IMR-90 (cell line): ENCODE measurements around the gene MUC20. TPM values are rescaled to one million over a fixed set of nuclear protein-coding genes. Genes with fewer than 3 reads are reported as not detected.
"Not testable (repeated sequence)": the region's sequence is repeated elsewhere in the genome, so short reads cannot be mapped to it uniquely, and the experiment has no call there.

Experiments
- ATAC-seq: fragments of 200-7000 bp; cut with Tn5 transposase; 2 replicates; pipeline ENCODE4 v1.9.1; 2020; ENCODE audit warnings: low read depth, mild to moderate bottlenecking, moderate library complexity
- BruUV-seq: library from RNA; stranded (reverse); fragments of 400-500 nt; replicated peaks from 2 replicates; lab custom pipeline; 2021; lab: Mats Ljungman, UMichigan
- CTCF ChIA-PET: fragments of 300-600 bp; formaldehyde crosslinking; extraction: SDS; loops from one replicate; lab custom pipeline; 2021; ENCODE audit warnings: antibody characterized with exemption; lab: Yijun Ruan, JAX
- POLR2A ChIA-PET: fragments of 300-600 bp; sonication (Branson Sonifier 250); formaldehyde crosslinking; loops from one replicate; lab custom pipeline; 2022; ENCODE audit warnings: antibody characterized with exemption; ENCODE audit not compliant: unreplicated experiment; lab: Charles Lee
- DNase-seq: peaks from one replicate; pipeline ENCODE4 v3.0.0; 2013
- H2AFZ ChIP-seq: replicated peaks from 2 replicates; pipeline ENCODE3; 2013; ENCODE audit warnings: low read length, mild to moderate bottlenecking; ENCODE audit not compliant: poor library complexity
- H2AK5ac ChIP-seq: 2 replicates; pipeline ENCODE4 v1.6.1; 2013; ENCODE audit warnings: low read depth, low read length, inconsistent platforms
- H2AK9ac ChIP-seq: replicated peaks from 2 replicates; pipeline ENCODE3; 2013; ENCODE audit warnings: mild to moderate bottlenecking, low read depth, low read length, moderate library complexity; ENCODE audit not compliant: poor library complexity
- H2BK120ac ChIP-seq: 2 replicates; pipeline ENCODE4 v1.6.1; 2013; ENCODE audit warnings: low read depth, low read length, inconsistent platforms
- H2BK15ac ChIP-seq: 3 replicates; pipeline ENCODE4 v1.6.1; 2013; ENCODE audit warnings: low read depth, low read length, inconsistent platforms
- H2BK20ac ChIP-seq: 2 replicates; pipeline ENCODE4 v1.6.1; 2013; ENCODE audit warnings: low read depth, mild to moderate bottlenecking, inconsistent platforms, low read length, moderate library complexity
- H2BK5ac ChIP-seq: 2 replicates; pipeline ENCODE4 v1.6.1; 2013; ENCODE audit warnings: mild to moderate bottlenecking, low read depth, low read length, inconsistent platforms; ENCODE audit not compliant: poor library complexity, severe bottlenecking
- H3K14ac ChIP-seq: replicated peaks from 2 replicates; pipeline ENCODE4 v1.6.1; 2013; ENCODE audit warnings: low read depth, low read length, inconsistent platforms
- H3K18ac ChIP-seq: 2 replicates; pipeline ENCODE4 v1.6.1; 2013; ENCODE audit warnings: low read depth, low read length, control low read depth
- H3K23ac ChIP-seq: 2 replicates; pipeline ENCODE4 v1.6.1; 2013; ENCODE audit warnings: low read depth, low read length, inconsistent platforms
- H3K27ac ChIP-seq: 2 replicates; pipeline ENCODE4 v1.5.1; 2013; ENCODE audit warnings: mild to moderate bottlenecking, control low read depth, low read length; ENCODE audit not compliant: insufficient read depth
- H3K27me3 ChIP-seq: 2 replicates; pipeline ENCODE4 v1.6.1; 2013; ENCODE audit warnings: low read length; ENCODE audit not compliant: control insufficient read depth, insufficient read depth
- H3K36me3 ChIP-seq: 2 replicates; pipeline ENCODE4 v1.6.1; 2013; ENCODE audit warnings: low read length, mixed read lengths; ENCODE audit not compliant: control insufficient read depth, insufficient read depth
- H3K4ac ChIP-seq: 2 replicates; pipeline ENCODE4 v1.6.1; 2013; ENCODE audit warnings: low read depth, low read length, inconsistent platforms
- H3K4me1 ChIP-seq: 2 replicates; pipeline ENCODE4 v1.6.1; 2013; ENCODE audit warnings: low read length, mixed read lengths; ENCODE audit not compliant: control insufficient read depth, insufficient read depth
- H3K4me2 ChIP-seq: 2 replicates; pipeline ENCODE4 v1.6.1; 2013; ENCODE audit warnings: low read depth, mild to moderate bottlenecking, control low read depth, low read length, moderate library complexity
- H3K4me3 ChIP-seq: 2 replicates; pipeline ENCODE4 v1.5.1; 2013; ENCODE audit warnings: low read depth, mild to moderate bottlenecking, control low read depth, low read length, moderate library complexity; ENCODE audit not compliant: insufficient read depth
- H3K56ac ChIP-seq: 2 replicates; pipeline ENCODE4 v1.6.1; 2013; ENCODE audit warnings: low read length, inconsistent platforms; ENCODE audit not compliant: insufficient read depth; ENCODE audit errors: extremely low read depth
- H3K79me1 ChIP-seq, 2 experiments: 2 replicates each; pipeline ENCODE4 v1.6.1; 2013; ENCODE audit warnings: low read length in 2 of 2, inconsistent platforms in 1 of 2, low read depth in 1 of 2
- H3K9ac ChIP-seq: 2 replicates; pipeline ENCODE4 v1.6.1; 2013; ENCODE audit warnings: low read depth, low read length, control low read depth
- H3K9me1 ChIP-seq: 2 replicates; pipeline ENCODE4 v1.6.1; 2013; ENCODE audit warnings: low read length, inconsistent platforms; ENCODE audit not compliant: insufficient read depth
- H3K9me3 ChIP-seq: 2 replicates; pipeline ENCODE4 v1.6.1; 2013; ENCODE audit warnings: low read length; ENCODE audit not compliant: control insufficient read depth, insufficient read depth
- H4K20me1 ChIP-seq: 2 replicates; pipeline ENCODE4 v1.6.1; 2013; ENCODE audit warnings: low read length, inconsistent platforms; ENCODE audit not compliant: insufficient read depth
- H4K5ac ChIP-seq: 2 replicates; pipeline ENCODE4 v1.6.1; 2013; ENCODE audit warnings: mild to moderate bottlenecking, low read depth, low read length, control low read depth
- H4K8ac ChIP-seq, 2 experiments: 2 replicates each; pipeline ENCODE4 v1.6.1; 2013; ENCODE audit warnings: low read depth in 2 of 2, low read length in 2 of 2, control low read depth in 1 of 2, inconsistent platforms in 1 of 2
- H4K91ac ChIP-seq: 2 replicates; pipeline ENCODE4 v1.6.1; 2013; ENCODE audit warnings: low read depth, low read length, inconsistent platforms; ENCODE audit not compliant: insufficient read depth
- WGBS, 2 experiments: methylation state at CpG; one replicate each; pipeline versions ENCODE4 v1.1.5 to v1.1.7; 2013; ENCODE audit warnings: missing lambda C conversion rate in 2 of 2; ENCODE audit not compliant: insufficient read length in 1 of 2; ENCODE audit errors: extremely low coverage in 2 of 2; 5-methylcytosine and 5-hydroxymethylcytosine counted together
- dilution Hi-C: fragments of 300-500 bp; cut with HindIII; formaldehyde crosslinking; loops from one replicate; pipeline ENCODE4 v1.14.3; 2018; ENCODE audit warnings: low sequenced_read_pairs; ENCODE audit not compliant: unreplicated experiment
- in situ Hi-C: fragments of 300-500 bp; cut with MboI; formaldehyde crosslinking; loops from 3 replicates; pipeline ENCODE4 v1.14.3; 2019; ENCODE audit warnings: low sequenced_read_pairs, inconsistent platforms, mixed read lengths
- intact Hi-C: fragments of 100-400 bp; cut with micrococcal nuclease; formaldehyde crosslinking; loops from 2 replicates; pipeline ENCODE4 v1.10.0; 2022
- microRNA-seq, 2 experiments: library from miRNA; stranded (forward) in 1 of 2; unstranded in 1 of 2; fragments of 10-50 nt in 1 of 2; fragments of <30 nt in 1 of 2; gene quantifications in 1 of 2; microRNA quantifications in 1 of 2; one replicate each; pipeline versions ENCODE3 to v1.1.0; 2013 to 2020; ENCODE audit not compliant: insufficient read depth in 1 of 2, insufficient read length in 1 of 2, unreplicated experiment in 1 of 2
- polyA plus RNA-seq, 3 experiments: library from polyadenylated mRNA; depleted of rRNA; stranded (reverse); fragments of >200 nt; gene quantifications; 2 replicates each; pipeline ENCODE4 v1.2.3, GENCODE V29; 2012; ENCODE audit warnings: low replicate concordance in 1 of 3
- small RNA-seq, 5 experiments: library from RNA; depleted of rRNA; stranded (forward); fragments of <200 nt; gene quantifications; one replicate each; pipeline ENCODE3, GENCODE V24; 2012
- total RNA-seq: library from RNA; depleted of rRNA; stranded (reverse); fragments of >200 nt; gene quantifications from 2 replicates; pipeline ENCODE4 v1.2.3, GENCODE V29; 2012; rRNA removed

The MUC20 gene
- total and polyA plus RNA-seq, 2 of the 4 experiments (the other 2 are of a cell fraction): 0.12 TPM; not detected in 1

DNA sequence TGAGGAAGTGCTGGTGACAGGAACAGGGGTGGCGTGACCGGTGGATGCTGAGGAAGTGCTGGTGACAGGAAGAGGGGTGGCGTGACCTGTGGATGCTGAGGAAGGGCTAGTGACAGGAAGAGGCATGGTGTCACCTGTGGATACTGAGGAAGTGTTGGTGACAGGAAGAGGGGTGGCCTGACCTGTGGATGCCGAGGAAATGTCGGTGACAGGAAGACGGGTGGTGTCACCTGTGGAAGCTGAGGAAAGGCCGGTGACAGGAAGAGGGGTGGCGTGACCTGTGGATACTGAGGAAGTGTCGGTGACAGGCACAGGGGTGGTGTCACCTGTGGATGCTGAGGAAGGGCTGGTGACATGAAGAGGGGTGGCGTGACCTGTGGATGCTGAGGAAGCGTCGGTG, 60.5 kb downstream of the MUC20 start:
- H2BK120ac ChIP-seq, H4K5ac ChIP-seq, CTCF ChIA-PET, H2AK5ac ChIP-seq, DNase-seq, H3K23ac ChIP-seq, POLR2A ChIA-PET, H3K4me2 ChIP-seq, in situ Hi-C loops, H3K27me3 ChIP-seq, H3K14ac ChIP-seq, H2BK5ac ChIP-seq, H4K8ac ChIP-seq, H4K91ac ChIP-seq, H2AFZ ChIP-seq, intact Hi-C loops, H2AK9ac ChIP-seq, H3K4me3 ChIP-seq, H3K27ac ChIP-seq, H3K4me1 ChIP-seq, H3K9me1 ChIP-seq, H3K18ac ChIP-seq, H3K9ac ChIP-seq, H4K20me1 ChIP-seq, ATAC-seq, H3K56ac ChIP-seq, H3K9me3 ChIP-seq, dilution Hi-C loops, H3K36me3 ChIP-seq, H2BK20ac ChIP-seq, BruUV-seq, H3K4ac ChIP-seq, H2BK15ac ChIP-seq, H3K79me1 ChIP-seq: not testable (repeated sequence)
- 80% methylated on average over 1 of the region's 12 CpGs; no CpG with 5 or more reads in 1 of the 2 experiments for WGBS, 2 experiments

Small RNA genes within 50 kb of the gene (microRNA-seq; reads per million reads assigned to microRNA genes)
- 0.37 to 3.1 reads per million in 2 experiments for gene MIR570

Small RNA genes within 50 kb of the gene (small RNA-seq; reads per million reads assigned to genes)
- gene MIR570: 0 to 1.1 (median 0.08) reads per million in 5 experiments

Other genes starting within 250 kb of the MUC20 start
- gene PPP1R2, start 177.7 kb upstream of the MUC20 start, total RNA-seq: 36.0 and 55.3 TPM in 2 replicates
- gene PPP1R2, start 177.7 kb upstream of the MUC20 start, polyA plus RNA-seq (2012; rRNA removed): 9.2 and 12.1 TPM in 2 replicates
- not detected in 2 replicates for gene APOD, start 137.0 kb upstream of the MUC20 start, total RNA-seq
- 0.16 and 0.36 TPM in 2 replicates for gene APOD, start 137.0 kb upstream of the MUC20 start, polyA plus RNA-seq (2012; rRNA removed)
- gene MUC4, start 91.0 kb downstream of the MUC20 start, total RNA-seq: not detected in 2 replicates
- gene MUC4, start 91.0 kb downstream of the MUC20 start, polyA plus RNA-seq (2012; rRNA removed): not detected in 2 replicates
- 2.2 TPM in 2 replicates for gene TNK2, start 187.6 kb downstream of the MUC20 start, total RNA-seq
- gene TNK2, start 187.6 kb downstream of the MUC20 start, polyA plus RNA-seq (2012; rRNA removed): 13.4 and 13.8 TPM in 2 replicates